ENCODE measurements around the gene TMCC2.

DNA sequence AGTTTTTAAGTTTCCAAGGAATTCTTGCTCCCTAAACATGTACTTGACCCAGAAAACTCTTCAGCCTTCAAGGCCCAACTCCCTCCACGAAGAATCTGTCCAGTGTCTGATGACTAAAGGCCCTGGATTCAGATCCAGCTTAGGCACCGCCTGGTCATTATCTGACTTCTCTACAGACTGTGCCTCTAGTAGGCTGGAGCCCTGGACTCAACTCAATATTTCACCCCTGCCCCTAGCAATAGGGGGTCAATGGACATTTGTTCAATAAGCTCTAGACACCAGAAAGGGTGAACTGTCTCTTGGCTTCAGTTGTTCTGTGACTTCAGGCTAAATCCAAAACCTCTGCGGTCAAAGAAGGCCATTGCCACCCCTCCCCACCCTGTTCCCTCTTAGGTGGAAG, 59.3 kb downstream of the TMCC2 start:
- no peak for TF ChIP-seq NANOG (IDR thresholded peaks at IDR 0.05; ENCODE audit: insufficient read depth, low read depth, low read length, poor library complexity, severe bottlenecking)
- TF ChIP-seq JUND (IDR thresholded peaks at IDR 0.05; ENCODE audit: low read length): no peak
- no peak for TF ChIP-seq YY1 (IDR thresholded peaks at IDR 0.05; ENCODE audit: low read depth, low read length)
- no peak for TF ChIP-seq EZH2 (IDR thresholded peaks at IDR 0.05; ENCODE audit: low read depth, low read length, severe bottlenecking)
- TF ChIP-seq, protein P1, sequence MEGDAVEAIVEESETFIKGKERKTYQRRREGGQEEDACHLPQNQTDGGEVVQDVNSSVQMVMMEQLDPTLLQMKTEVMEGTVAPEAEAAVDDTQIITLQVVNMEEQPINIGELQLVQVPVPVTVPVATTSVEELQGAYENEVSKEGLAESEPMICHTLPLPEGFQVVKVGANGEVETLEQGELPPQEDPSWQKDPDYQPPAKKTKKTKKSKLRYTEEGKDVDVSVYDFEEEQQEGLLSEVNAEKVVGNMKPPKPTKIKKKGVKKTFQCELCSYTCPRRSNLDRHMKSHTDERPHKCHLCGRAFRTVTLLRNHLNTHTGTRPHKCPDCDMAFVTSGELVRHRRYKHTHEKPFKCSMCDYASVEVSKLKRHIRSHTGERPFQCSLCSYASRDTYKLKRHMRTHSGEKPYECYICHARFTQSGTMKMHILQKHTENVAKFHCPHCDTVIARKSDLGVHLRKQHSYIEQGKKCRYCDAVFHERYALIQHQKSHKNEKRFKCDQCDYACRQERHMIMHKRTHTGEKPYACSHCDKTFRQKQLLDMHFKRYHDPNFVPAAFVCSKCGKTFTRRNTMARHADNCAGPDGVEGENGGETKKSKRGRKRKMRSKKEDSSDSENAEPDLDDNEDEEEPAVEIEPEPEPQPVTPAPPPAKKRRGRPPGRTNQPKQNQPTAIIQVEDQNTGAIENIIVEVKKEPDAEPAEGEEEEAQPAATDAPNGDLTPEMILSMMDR (IDR thresholded peaks at IDR 0.05; ENCODE audit: control extremely low read depth in 1 of 3, insufficient read depth in 1 of 3, low read depth in 1 of 3, low read length in 3 of 3): no peak
- no peak for TF ChIP-seq CREB1 (IDR thresholded peaks at IDR 0.05)
- no peak for TF ChIP-seq CHD2 (IDR thresholded peaks at IDR 0.05; ENCODE audit: low read length)
- TF ChIP-seq SP1 (IDR thresholded peaks at IDR 0.05; ENCODE audit: low read depth, low read length): no peak
- no peak for TF ChIP-seq TAF1 (IDR thresholded peaks at IDR 0.05; ENCODE audit: low read depth, low read length)
- no peak for TF ChIP-seq SUZ12 (IDR thresholded peaks at IDR 0.05; ENCODE audit: low read length)
- TF ChIP-seq POLR2AphosphoS5 (IDR thresholded peaks at IDR 0.05; ENCODE audit: low read depth, low read length): no peak

Measured in H1 (cell line).